CD4-positive, alpha-beta memory T cell (primary cell): ENCODE results near the gene PLLP. TPM values are rescaled to one million over a fixed set of nuclear protein-coding genes. Genes with fewer than 3 reads are reported as not detected.

Experiments used
- CTCF ChIA-PET: fragments of 350-600 bp; sonication (Branson Sonifier 250); formaldehyde crosslinking; loops from one replicate; lab custom pipeline; 2021; ENCODE audit warnings: inconsistent platforms; ENCODE audit not compliant: partially characterized antibody; lab: Charles Lee
- POLR2A ChIA-PET: fragments of 350-600 bp; sonication (Branson Sonifier 250); formaldehyde crosslinking; loops from one replicate; lab custom pipeline; 2021; ENCODE audit not compliant: partially characterized antibody; lab: Charles Lee
- DNase-seq, 5 donors: peaks; one replicate each; pipeline versions ENCODE4 v3.0.0 to v3.0.0-alpha.2; 2020 to 2022; ENCODE audit warnings: mixed read lengths in 1 of 5
- H3K27ac ChIP-seq: one replicate; pipeline ENCODE4 v1.7.0; 2013; ENCODE audit warnings: low read depth, low read length
- H3K27me3 ChIP-seq: 2 replicates; pipeline ENCODE4 v1.7.0; 2013; ENCODE audit warnings: mild to moderate bottlenecking, low read length, moderate library complexity; ENCODE audit not compliant: insufficient read depth
- H3K36me3 ChIP-seq: 2 replicates; pipeline ENCODE4 v1.7.0; 2013; ENCODE audit warnings: mild to moderate bottlenecking, low read length, moderate library complexity; ENCODE audit not compliant: insufficient read depth
- H3K4me1 ChIP-seq: 2 replicates; pipeline ENCODE4 v1.7.0; 2013; ENCODE audit warnings: mild to moderate bottlenecking, low read length, moderate library complexity; ENCODE audit not compliant: insufficient read depth
- H3K4me3 ChIP-seq, 2 donors: one replicate each; pipeline ENCODE4 v1.7.0; 2013; ENCODE audit warnings: low read length in 2 of 2, mild to moderate bottlenecking in 1 of 2
- H3K9me3 ChIP-seq, 2 donors: one replicate each; pipeline ENCODE4 v1.7.0; 2013; ENCODE audit warnings: low read length in 2 of 2, control low read depth in 1 of 2; ENCODE audit not compliant: control insufficient read depth in 1 of 2
- H3K27ac Mint-ChIP-seq, 7 donors: one replicate each; pipeline ENCODE4 v1.8.0; 2020 to 2021; ENCODE audit warnings: mixed read lengths in 7 of 7, mild to moderate bottlenecking in 6 of 7, inconsistent platforms in 3 of 7, moderate library complexity in 3 of 7
- H3K27me3 Mint-ChIP-seq, 2 donors: one replicate each; pipeline ENCODE4 v1.8.0; 2020 to 2021; ENCODE audit warnings: mixed read lengths in 2 of 2
- H3K36me3 Mint-ChIP-seq, 2 donors: one replicate each; pipeline ENCODE4 v1.8.0; 2020 to 2021; ENCODE audit warnings: mixed read lengths in 2 of 2, inconsistent platforms in 1 of 2, mild to moderate bottlenecking in 1 of 2
- H3K4me1 Mint-ChIP-seq, 4 donors: one replicate each; pipeline ENCODE4 v1.8.0; 2020 to 2021; ENCODE audit warnings: mixed read lengths in 4 of 4, mild to moderate bottlenecking in 1 of 4
- H3K4me3 Mint-ChIP-seq, 8 donors: one replicate each; pipeline ENCODE4 v1.8.0; 2020 to 2021; ENCODE audit warnings: mixed read lengths in 8 of 8, mild to moderate bottlenecking in 7 of 8, moderate library complexity in 6 of 8, inconsistent platforms in 3 of 8
- H3K9me3 Mint-ChIP-seq, 8 donors: one replicate each; pipeline ENCODE4 v1.8.0; 2020 to 2021; ENCODE audit warnings: mixed read lengths in 8 of 8, mild to moderate bottlenecking in 5 of 8, inconsistent platforms in 3 of 8, moderate library complexity in 1 of 8
- intact Hi-C: fragments of 100-400 bp; cut with micrococcal nuclease; formaldehyde crosslinking; loops from one replicate; pipeline ENCODE4 v1.15.1; 2023
- polyA plus RNA-seq, 2 donors: library from polyadenylated mRNA; unstranded; fragments of 300-500 nt; fragmentation: Illumina TruSeq; gene quantifications; one replicate each; pipeline ENCODE4 v1.2.3, GENCODE V29; 2021
- total RNA-seq, 2 experiments: library from RNA; stranded (reverse); gene quantifications; one replicate each; pipeline ENCODE4 v1.2.3, GENCODE V29; 2021

Gene PLLP
- total and polyA plus RNA-seq, 4 experiments from 2014 or later: 1.6 to 2.4 (median 1.9) TPM

DNA sequence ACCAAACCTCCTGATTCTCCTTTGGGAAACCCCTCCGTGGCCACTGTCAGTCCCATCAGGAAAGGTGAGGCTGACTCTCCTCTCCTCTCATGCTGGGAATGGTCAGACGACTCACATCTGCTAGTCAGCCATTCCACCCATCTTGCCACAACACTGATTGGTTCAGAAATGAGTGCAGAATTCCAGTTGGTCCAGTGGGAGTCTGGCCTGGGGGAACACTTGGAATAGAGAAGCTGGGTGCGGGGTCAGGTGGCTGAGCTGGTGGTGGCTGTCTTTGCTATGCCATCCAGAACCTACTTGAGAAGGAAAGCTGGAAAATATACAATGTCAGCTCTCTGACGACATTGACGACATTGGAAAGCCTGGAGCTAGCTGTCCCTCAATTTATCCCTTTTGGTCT is 23.6 kb upstream of the PLLP start:
- DNase-seq: no peak
- peaks cover 6 to 8% of the 10 kb centered on the region in 2 donors for H3K27me3 Mint-ChIP-seq
- CTCF ChIA-PET: no interaction called here
- Histone ChIP-seq H3K27ac (no peak overlapping the region), H3K4me3 (no peak overlapping the region), H3K36me3 (no peaks in the 10 kb centered on the region), H3K27me3 (no peaks in the 10 kb centered on the region), H3K9me3 (no peaks in the 10 kb centered on the region), H3K4me1 (peaks cover 17% of the 10 kb centered on the region)
- H3K27ac Mint-ChIP-seq: no peak overlapping the region
- POLR2A ChIA-PET: no interaction called here
- no peak overlapping the region for H3K4me3 Mint-ChIP-seq
- no peaks in the 10 kb centered on the region for H3K36me3 Mint-ChIP-seq
- H3K4me1 Mint-ChIP-seq: peaks cover 6 to 17% (median 9%) of the 10 kb centered on the region in 4 donors
- no peaks in the 10 kb centered on the region for H3K9me3 Mint-ChIP-seq
- intact Hi-C loops: no loop called here

DNA sequence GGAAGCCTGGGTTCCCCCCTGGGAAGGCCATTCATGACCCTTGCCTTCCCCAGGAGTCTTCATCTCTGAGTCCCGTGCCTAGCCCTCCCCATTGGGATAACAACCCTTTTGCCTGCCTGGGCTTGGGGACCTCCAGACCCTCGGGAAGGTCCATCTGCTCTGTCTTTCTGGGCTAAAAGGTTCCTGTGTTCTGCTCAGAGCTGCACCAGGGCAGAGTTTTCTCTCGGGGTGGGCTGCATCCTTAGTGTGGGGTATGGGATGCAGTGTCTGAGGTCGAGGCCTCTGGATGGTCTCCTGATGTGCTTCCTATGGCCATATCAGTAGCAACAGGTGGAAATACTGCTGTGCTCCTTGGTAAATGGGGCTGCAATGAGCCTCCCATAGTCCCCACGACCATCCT is 22.9 kb upstream of the PLLP start:
- no peaks in the 10 kb centered on the region for H3K36me3 Mint-ChIP-seq
- H3K4me1 Mint-ChIP-seq: peaks cover 6 to 22% (median 13%) of the 10 kb centered on the region in 4 donors
- no peak overlapping the region for H3K27ac ChIP-seq
- no peaks in the 10 kb centered on the region for H3K9me3 ChIP-seq
- H3K4me3 ChIP-seq: no peak overlapping the region
- no peaks in the 10 kb centered on the region for H3K9me3 Mint-ChIP-seq
- intact Hi-C loops: no loop called here
- no peaks in the 10 kb centered on the region for H3K27me3 ChIP-seq
- DNase-seq: no peak
- ChIA-PET POLR2A (interaction anchor here (0.8 kb wide), 1 partner anchor 23 kb away, joined by 3 read pairs; no protein-coding TSS in a partner anchor), CTCF (no interaction called here)
- peaks cover 17% of the 10 kb centered on the region for H3K4me1 ChIP-seq
- peaks cover 6 to 8% of the 10 kb centered on the region in 2 donors for H3K27me3 Mint-ChIP-seq
- no peaks in the 10 kb centered on the region for H3K36me3 ChIP-seq
- no peak overlapping the region for H3K4me3 Mint-ChIP-seq
- no peak overlapping the region for H3K27ac Mint-ChIP-seq

GRCh38 chr16:57306676-57307341 is 22.3 kb upstream of the PLLP start:
- H3K27ac ChIP-seq: no peak overlapping the region
- intact Hi-C loops: no loop called here
- H3K36me3 ChIP-seq: no peaks in the 10 kb centered on the region
- CTCF ChIA-PET: no interaction called here
- H3K9me3 Mint-ChIP-seq: no peaks in the 10 kb centered on the region
- H3K9me3 ChIP-seq: no peaks in the 10 kb centered on the region
- DNase-seq: no peak
- no peak overlapping the region for H3K4me3 Mint-ChIP-seq
- H3K36me3 Mint-ChIP-seq: no peaks in the 10 kb centered on the region
- POLR2A ChIA-PET: interaction anchor here (0.8 kb wide), 1 partner anchor 24 kb away, joined by 3 read pairs; no protein-coding TSS in a partner anchor
- H3K27ac Mint-ChIP-seq: peak overlapping the region in 1 of 7 donors; percentile 78
- no peak overlapping the region for H3K4me3 ChIP-seq
- peaks cover 3 to 8% of the 10 kb centered on the region in 2 donors for H3K27me3 Mint-ChIP-seq
- H3K4me1 Mint-ChIP-seq: peaks cover 6 to 22% (median 13%) of the 10 kb centered on the region in 4 donors
- no peaks in the 10 kb centered on the region for H3K27me3 ChIP-seq
- peaks cover 17% of the 10 kb centered on the region for H3K4me1 ChIP-seq

DNA sequence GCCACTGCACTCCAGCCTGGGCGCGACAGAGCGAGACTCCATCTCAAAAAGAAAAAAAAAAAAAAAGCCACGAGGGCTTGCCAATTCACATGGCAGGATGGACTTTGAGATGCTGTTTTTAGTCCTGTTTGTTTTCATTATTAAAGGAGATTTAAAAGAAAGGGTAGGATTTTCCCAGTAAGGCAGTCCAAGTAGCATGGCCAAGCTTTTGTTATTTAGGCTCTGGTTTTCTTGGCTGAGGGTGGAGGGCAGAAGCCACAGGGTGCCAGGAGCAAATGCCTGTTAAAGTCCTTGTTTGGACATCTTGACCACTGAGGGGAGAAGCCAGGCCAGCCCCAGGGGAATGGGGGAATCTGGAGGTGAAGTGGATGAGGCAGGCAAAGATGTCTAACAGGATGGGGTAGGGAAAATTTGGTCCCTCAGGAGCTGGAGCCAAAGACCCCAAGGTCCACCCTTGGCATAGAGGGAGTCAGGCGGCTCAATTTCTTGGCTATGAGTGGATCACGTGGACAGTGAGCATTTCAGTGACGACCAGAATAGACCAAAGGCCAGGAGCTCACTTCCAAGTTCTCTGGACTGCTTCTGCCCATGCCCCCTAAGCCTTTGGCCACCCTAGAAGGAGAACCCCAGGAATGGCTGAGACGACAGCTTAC is 20.8 kb upstream of the PLLP start:
- intact Hi-C loops: no loop called here
- no peaks in the 10 kb centered on the region for H3K9me3 Mint-ChIP-seq
- peaks cover 6 to 22% (median 13%) of the 10 kb centered on the region in 4 donors for H3K4me1 Mint-ChIP-seq
- no peak for DNase-seq
- Histone ChIP-seq H3K27me3 (no peaks in the 10 kb centered on the region), H3K36me3 (no peaks in the 10 kb centered on the region), H3K4me1 (peaks cover 23% of the 10 kb centered on the region), H3K27ac (no peak overlapping the region), H3K9me3 (no peaks in the 10 kb centered on the region), H3K4me3 (no peak overlapping the region)
- H3K27ac Mint-ChIP-seq: no peak overlapping the region
- no peaks in the 10 kb centered on the region for H3K36me3 Mint-ChIP-seq
- no peak overlapping the region for H3K4me3 Mint-ChIP-seq
- ChIA-PET POLR2A (no interaction called here), CTCF (interaction anchor here (10.3 kb wide), 1 partner anchor 113 kb away, joined by 174 read pairs; no protein-coding TSS in a partner anchor)
- peaks cover 3 to 8% of the 10 kb centered on the region in 2 donors for H3K27me3 Mint-ChIP-seq

GRCh38 chr16:57304169-57305061 is 19.9 kb upstream of the PLLP start:
- no peaks in the 10 kb centered on the region for H3K27me3 ChIP-seq
- H3K9me3 Mint-ChIP-seq: no peaks in the 10 kb centered on the region
- POLR2A ChIA-PET: no interaction called here
- peaks cover 3 to 6% of the 10 kb centered on the region in 2 donors for H3K27me3 Mint-ChIP-seq
- H3K27ac Mint-ChIP-seq: peak overlapping the region; percentile 10 to 80 (median 53)
- H3K9me3 ChIP-seq: no peaks in the 10 kb centered on the region
- H3K4me1 Mint-ChIP-seq: peaks cover 6 to 22% (median 12%) of the 10 kb centered on the region in 4 donors
- H3K27ac ChIP-seq: no peak overlapping the region
- intact Hi-C loops: no loop called here
- peak overlapping the region in 6 of 8 donors; percentile 8 to 62 (median 36) for H3K4me3 Mint-ChIP-seq
- peak in 1 of 5 donors; percentile 21 for DNase-seq
- H3K4me1 ChIP-seq: peaks cover 26% of the 10 kb centered on the region
- CTCF ChIA-PET: interaction anchor here (10.3 kb wide), 1 partner anchor 114 kb away, joined by 174 read pairs; no protein-coding TSS in a partner anchor
- no peak overlapping the region for H3K4me3 ChIP-seq
- H3K36me3 Mint-ChIP-seq: no peaks in the 10 kb centered on the region
- H3K36me3 ChIP-seq: no peaks in the 10 kb centered on the region

- no peak for DNase-seq
- ChIA-PET CTCF (interaction anchor here (10.3 kb wide), 1 partner anchor 115 kb away, joined by 174 read pairs; no protein-coding TSS in a partner anchor), POLR2A (no interaction called here)
- intact Hi-C loops: no loop called here
- Histone ChIP-seq H3K27me3 (no peaks in the 10 kb centered on the region), H3K27ac (no peak overlapping the region), H3K4me3 (no peak overlapping the region), H3K9me3 (no peaks in the 10 kb centered on the region), H3K4me1 (peaks cover 31% of the 10 kb centered on the region), H3K36me3 (no peaks in the 10 kb centered on the region)
- Mint-ChIP-seq H3K4me3 (peak overlapping the region in 5 of 8 donors; percentile 8 to 62 (median 28)), H3K9me3 (no peaks in the 10 kb centered on the region), H3K27ac (peak overlapping the region in 5 of 7 donors; percentile 51 to 79 (median 53)), H3K27me3 (peaks cover 3 to 6% of the 10 kb centered on the region in 2 donors), H3K4me1 (peaks cover 6 to 22% (median 11%) of the 10 kb centered on the region in 4 donors), H3K36me3 (no peaks in the 10 kb centered on the region)
These were observed 19.4 kb upstream of the PLLP start for GRCh38 chr16:57303910-57304168.
